SK-N-SH treated with all-trans-retinoic acid at 6 μM for 48 hours (cell line): ENCODE measurements around the gene CFAP100.

Experiments
- CSDC2 ChIP-seq: fragments of 250-450 bp; sonication (Bioruptor Pico); IDR thresholded peaks from 2 replicates; pipeline ENCODE4 v1.5.0; 2020; ENCODE audit warnings: mild to moderate bottlenecking, moderate library complexity
- CSRNP3 ChIP-seq: fragments of 250-450 bp; sonication (Bioruptor Pico); IDR thresholded peaks from 2 replicates; pipeline ENCODE4 v1.5.1; 2021; ENCODE audit warnings: mild to moderate bottlenecking, moderate library complexity
- ESRRG ChIP-seq: fragments of 250-450 bp; sonication (Bioruptor Pico); IDR thresholded peaks from 2 replicates; pipeline ENCODE4 v1.6.1; 2021; ENCODE audit warnings: mild to moderate bottlenecking
- OSR1 ChIP-seq: fragments of 250-450 bp; sonication (Bioruptor Pico); IDR thresholded peaks from 2 replicates; pipeline ENCODE4 v1.8.0; 2022; ENCODE audit warnings: moderate library complexity, mild to moderate bottlenecking, inconsistent platforms
- PATZ1 ChIP-seq: fragments of 250-450 bp; sonication (Bioruptor Pico); IDR thresholded peaks from 2 replicates; pipeline ENCODE4 v1.8.0; 2020; ENCODE audit warnings: mild to moderate bottlenecking, moderate library complexity, borderline replicate concordance
- RARB ChIP-seq: fragments of 250-450 bp; sonication (Bioruptor Pico); IDR thresholded peaks from 2 replicates; pipeline ENCODE4 v1.8.0; 2021; ENCODE audit warnings: mild to moderate bottlenecking, moderate library complexity
- TOX ChIP-seq: fragments of 250-450 bp; sonication (Bioruptor Pico); IDR thresholded peaks from 2 replicates; pipeline ENCODE4 v1.8.0; 2021; ENCODE audit warnings: mild to moderate bottlenecking, moderate library complexity, borderline replicate concordance
- ZFP3 ChIP-seq: fragments of 250-450 bp; sonication (Bioruptor Pico); IDR thresholded peaks from 2 replicates; pipeline ENCODE4 v1.5.0; 2020; ENCODE audit warnings: mild to moderate bottlenecking, moderate library complexity
- ZFP30 ChIP-seq: fragments of 450-650 bp; formaldehyde crosslinking; IDR thresholded peaks from 2 replicates; pipeline ENCODE4 v1.5.0; 2022; ENCODE audit warnings: mild to moderate bottlenecking, moderate library complexity
- ZNF565 ChIP-seq: fragments of 450-650 bp; formaldehyde crosslinking; conservative IDR thresholded peaks from 2 replicates; pipeline ENCODE4 v1.5.0; 2020; ENCODE audit warnings: low read depth, mild to moderate bottlenecking, moderate library complexity

- TF ChIP-seq RARB (CRISPR knock-in tag) = no peak
- TF ChIP-seq ZNF565 = no peak
- TF ChIP-seq CSRNP3 (CRISPR knock-in tag) = no peak
- no peak for TF ChIP-seq PATZ1 (CRISPR knock-in tag)
- TF ChIP-seq CSDC2 = no peak
- no peak for TF ChIP-seq OSR1 (CRISPR knock-in tag)
- TF ChIP-seq ZFP3 (CRISPR knock-in tag) = no peak
- TF ChIP-seq ZFP30 (CRISPR knock-in tag) = no peak
- no peak for TF ChIP-seq ESRRG
- no peak for TF ChIP-seq TOX (CRISPR knock-in tag)
Measured at GRCh38 chr3:126393563-126393962, 1.1 kb upstream of the CFAP100 start.
